B cell (primary cell): Measurements from ENCODE around the gene CAP2.

Experiments used
- EZH2 ChIP-seq: IDR thresholded peaks from 2 replicates; pipeline ENCODE4 v1.6.1; 2012; ENCODE audit warnings: borderline replicate concordance, low read depth, mild to moderate bottlenecking, moderate library complexity, low read length; ENCODE audit not compliant: insufficient read depth, poor library complexity, severe bottlenecking
- TF ChIP-seq, protein P1 (sequence below): fragments of 200-600 bp; IDR thresholded peaks from one replicate; pipeline ENCODE4 v1.8.0; 2022; ENCODE audit warnings: antibody characterized with exemption, mild to moderate bottlenecking

DNA sequence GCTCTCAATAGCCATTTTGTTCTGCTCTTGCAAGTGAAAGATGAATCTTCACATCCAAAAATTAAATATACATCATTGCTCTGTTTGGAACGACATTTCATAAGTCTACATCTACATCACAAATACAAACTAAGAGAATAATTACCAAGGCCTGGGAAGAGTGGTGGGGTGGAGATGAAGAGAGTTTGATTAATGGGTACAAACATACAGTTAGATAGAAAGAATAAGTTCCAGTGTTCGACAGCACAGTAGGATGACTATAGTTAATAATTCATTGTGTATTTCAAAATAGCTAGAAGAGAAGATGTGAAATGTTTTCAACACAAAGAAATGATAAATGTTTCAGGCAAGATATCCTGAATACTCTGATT lies 38.0 kb upstream of the CAP2 start:
- TF ChIP-seq, protein P1, sequence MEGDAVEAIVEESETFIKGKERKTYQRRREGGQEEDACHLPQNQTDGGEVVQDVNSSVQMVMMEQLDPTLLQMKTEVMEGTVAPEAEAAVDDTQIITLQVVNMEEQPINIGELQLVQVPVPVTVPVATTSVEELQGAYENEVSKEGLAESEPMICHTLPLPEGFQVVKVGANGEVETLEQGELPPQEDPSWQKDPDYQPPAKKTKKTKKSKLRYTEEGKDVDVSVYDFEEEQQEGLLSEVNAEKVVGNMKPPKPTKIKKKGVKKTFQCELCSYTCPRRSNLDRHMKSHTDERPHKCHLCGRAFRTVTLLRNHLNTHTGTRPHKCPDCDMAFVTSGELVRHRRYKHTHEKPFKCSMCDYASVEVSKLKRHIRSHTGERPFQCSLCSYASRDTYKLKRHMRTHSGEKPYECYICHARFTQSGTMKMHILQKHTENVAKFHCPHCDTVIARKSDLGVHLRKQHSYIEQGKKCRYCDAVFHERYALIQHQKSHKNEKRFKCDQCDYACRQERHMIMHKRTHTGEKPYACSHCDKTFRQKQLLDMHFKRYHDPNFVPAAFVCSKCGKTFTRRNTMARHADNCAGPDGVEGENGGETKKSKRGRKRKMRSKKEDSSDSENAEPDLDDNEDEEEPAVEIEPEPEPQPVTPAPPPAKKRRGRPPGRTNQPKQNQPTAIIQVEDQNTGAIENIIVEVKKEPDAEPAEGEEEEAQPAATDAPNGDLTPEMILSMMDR: no peak
- no peak for TF ChIP-seq EZH2
